Measurements from ENCODE around the gene BRD2.

DNA sequence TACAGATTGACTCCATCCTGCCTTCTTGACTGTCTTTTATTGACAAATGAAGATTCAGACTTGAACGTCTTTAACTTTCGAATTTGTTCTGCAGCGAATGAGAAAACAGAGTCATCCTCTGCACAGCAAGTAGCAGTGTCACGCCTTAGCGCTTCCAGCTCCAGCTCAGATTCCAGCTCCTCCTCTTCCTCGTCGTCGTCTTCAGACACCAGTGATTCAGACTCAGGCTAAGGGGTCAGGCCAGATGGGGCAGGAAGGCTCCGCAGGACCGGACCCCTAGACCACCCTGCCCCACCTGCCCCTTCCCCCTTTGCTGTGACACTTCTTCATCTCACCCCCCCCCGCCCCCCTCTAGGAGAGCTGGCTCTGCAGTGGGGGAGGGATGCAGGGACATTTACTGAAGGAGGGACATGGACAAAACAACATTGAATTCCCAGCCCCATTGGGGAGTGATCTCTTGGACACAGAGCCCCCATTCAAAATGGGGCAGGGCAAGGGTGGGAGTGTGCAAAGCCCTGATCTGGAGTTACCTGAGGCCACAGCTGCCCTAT lies 12.2 kb downstream of the BRD2 start:
- no peak for TF ChIP-seq YY1 (IDR thresholded peaks at IDR 0.05; ENCODE audit: insufficient read depth, insufficient read length)
- no peak for TF ChIP-seq ZNF274 (IDR thresholded peaks at IDR 0.05; ENCODE audit: low read depth, low read length)
- TF ChIP-seq SUZ12 (IDR thresholded peaks at IDR 0.05; ENCODE audit: extremely low read depth, insufficient read depth, insufficient read length): no peak

Measured in NT2/D1 (cell line).